Neuronal stem cell (in vitro differentiated cells): ENCODE results near the gene RAP1GAP.

ENCODE experiments used
- DNase-seq: peaks from one replicate; pipeline ENCODE4 v3.0.0-alpha.2; 2013; ENCODE audit warnings: low spot score
- H2AFZ ChIP-seq: one replicate; pipeline ENCODE4 v1.6.1; 2013; ENCODE audit warnings: mild to moderate bottlenecking, low read length, inconsistent platforms
- H2AK5ac ChIP-seq: 2 replicates; pipeline ENCODE4 v1.6.1; 2013; ENCODE audit warnings: low read depth, mild to moderate bottlenecking, inconsistent platforms, low read length, moderate library complexity, mixed read lengths
- H2BK120ac ChIP-seq: 2 replicates; pipeline ENCODE4 v1.6.1; 2013; ENCODE audit warnings: low read depth, mild to moderate bottlenecking, inconsistent platforms, low read length, moderate library complexity, mixed read lengths
- H2BK12ac ChIP-seq: one replicate; pipeline ENCODE4 v1.6.1; 2013; ENCODE audit warnings: low read length, inconsistent platforms
- H2BK15ac ChIP-seq: 2 replicates; pipeline ENCODE4 v1.6.1; 2013; ENCODE audit warnings: mild to moderate bottlenecking, low read length, inconsistent platforms, mixed read lengths
- H2BK5ac ChIP-seq: one replicate; pipeline ENCODE4 v1.6.1; 2013; ENCODE audit warnings: inconsistent platforms, mild to moderate bottlenecking, low read length, moderate library complexity
- H3K14ac ChIP-seq: one replicate; pipeline ENCODE4 v1.6.1; 2013; ENCODE audit warnings: low read length, inconsistent platforms
- H3K18ac ChIP-seq: 2 replicates; pipeline ENCODE4 v1.6.1; 2013; ENCODE audit warnings: low read length, inconsistent platforms
- H3K23ac ChIP-seq: 2 replicates; pipeline ENCODE4 v1.6.1; 2013; ENCODE audit warnings: low read depth, mild to moderate bottlenecking, mixed read lengths, low read length, inconsistent platforms; ENCODE audit not compliant: poor library complexity
- H3K27ac ChIP-seq: replicated peaks from 3 replicates; pipeline ENCODE4 v1.5.1; 2013; ENCODE audit warnings: low read length, inconsistent platforms
- H3K27me3 ChIP-seq, 3 experiments: 2 replicates each; pipeline ENCODE4 v1.6.1; 2013; ENCODE audit warnings: low read length in 3 of 3, mild to moderate bottlenecking in 2 of 3, inconsistent platforms in 1 of 3, low read depth in 1 of 3, mixed read lengths in 1 of 3, moderate library complexity in 1 of 3; ENCODE audit not compliant: control insufficient read depth in 3 of 3, insufficient read depth in 3 of 3
- H3K36me3 ChIP-seq, 2 donors: replicated peaks in 1 of 2; 2 replicates each; pipeline ENCODE4 v1.6.1; 2013; ENCODE audit warnings: low read length in 2 of 2; ENCODE audit not compliant: control insufficient read depth in 2 of 2, insufficient read depth in 2 of 2
- H3K4ac ChIP-seq: 2 replicates; pipeline ENCODE4 v1.6.1; 2013; ENCODE audit warnings: inconsistent platforms, mild to moderate bottlenecking, low read length, moderate library complexity
- H3K4me1 ChIP-seq, 2 donors: 1 replicate in 1 of 2; 2 replicates in 1 of 2; pipeline ENCODE4 v1.6.1; 2013; ENCODE audit warnings: low read length in 2 of 2, low read depth in 1 of 2; ENCODE audit not compliant: control insufficient read depth in 2 of 2, insufficient read depth in 1 of 2
- H3K4me2 ChIP-seq: one replicate; pipeline ENCODE4 v1.6.1; 2013; ENCODE audit warnings: mild to moderate bottlenecking, low read length, inconsistent platforms; ENCODE audit not compliant: insufficient read depth, poor library complexity, severe bottlenecking
- H3K4me3 ChIP-seq, 2 donors: 2 replicates each; pipeline ENCODE4 v1.5.1; 2013; ENCODE audit warnings: low read length in 2 of 2, mild to moderate bottlenecking in 2 of 2, inconsistent platforms in 1 of 2, moderate library complexity in 1 of 2
- H3K79me1 ChIP-seq: one replicate; pipeline ENCODE4 v1.6.1; 2013; ENCODE audit warnings: low read depth, mild to moderate bottlenecking, inconsistent platforms, low read length, moderate library complexity
- H3K9ac ChIP-seq: one replicate; pipeline ENCODE4 v1.6.1; 2013; ENCODE audit warnings: mild to moderate bottlenecking, low read depth, low read length, inconsistent platforms; ENCODE audit not compliant: poor library complexity
- H3K9me3 ChIP-seq, 2 donors: replicated peaks in 1 of 2; 2 replicates each; pipeline versions ENCODE3 to v1.6.1; 2013; ENCODE audit warnings: low read length in 2 of 2, mild to moderate bottlenecking in 2 of 2, inconsistent platforms in 1 of 2, low read depth in 1 of 2, mixed read lengths in 1 of 2, moderate library complexity in 1 of 2; ENCODE audit not compliant: control insufficient read depth in 2 of 2, insufficient read depth in 1 of 2
- H4K8ac ChIP-seq: one replicate; pipeline ENCODE4 v1.6.1; 2013; ENCODE audit warnings: low read depth, mild to moderate bottlenecking, inconsistent platforms, low read length, moderate library complexity
- H4K91ac ChIP-seq: one replicate; pipeline ENCODE4 v1.6.1; 2013; ENCODE audit warnings: low read length, low read depth, mild to moderate bottlenecking, inconsistent platforms; ENCODE audit not compliant: poor library complexity
- WGBS, 2 donors: extraction: QIAGEN DNeasy Blood & Tissue Kit; methylation state at CpG; one replicate each; pipeline ENCODE4 v1.1.7; 2013; ENCODE audit warnings: missing lambda C conversion rate in 2 of 2, mixed read lengths in 1 of 2; ENCODE audit not compliant: insufficient read length in 2 of 2, insufficient replicate concordance in 1 of 2; ENCODE audit errors: extremely low coverage in 2 of 2; 5-methylcytosine and 5-hydroxymethylcytosine counted together

Gene RAP1GAP

GRCh38 chr1:21617126-21617738 lies 51.9 kb downstream of the RAP1GAP start:
- peaks cover 2% of the 10 kb centered on the region for H3K79me1 ChIP-seq
- no peak overlapping the region for H2BK15ac ChIP-seq
- no peak overlapping the region for H4K8ac ChIP-seq
- H2AK5ac ChIP-seq, result peak overlapping the region; percentile 32
- no peak overlapping the region for H3K23ac ChIP-seq
- no peak overlapping the region for H3K27ac ChIP-seq
- no peak overlapping the region for H3K4me2 ChIP-seq
- H4K91ac ChIP-seq, result no peak overlapping the region
- H2BK120ac ChIP-seq, result no peak overlapping the region
- H3K4me3 ChIP-seq, result no peak overlapping the region
- no peak overlapping the region for H3K14ac ChIP-seq
- no peak overlapping the region for H3K4ac ChIP-seq
- H3K36me3 ChIP-seq, result no peaks in the 10 kb centered on the region
- no peak overlapping the region for H2BK5ac ChIP-seq
- no peaks in the 10 kb centered on the region for H3K9me3 ChIP-seq
- H2BK12ac ChIP-seq, result no peak overlapping the region
- no peak overlapping the region for H3K9ac ChIP-seq
- DNase-seq, result no peak
- peak overlapping the region; percentile 68 for H3K18ac ChIP-seq
- H3K27me3 ChIP-seq, result peaks cover 0 to 42% (median 15%) of the 10 kb centered on the region in 3 experiments
- H3K4me1 ChIP-seq, result peaks cover 11% of the 10 kb centered on the region in 2 donors
- no CpG with 5 or more reads among the region's 16 CpGs for WGBS, 2 donors
- H2AFZ ChIP-seq, result no peak overlapping the region

- Histone ChIP-seq H3K27me3 (peaks cover 0 to 34% (median 7%) of the 10 kb centered on the region in 3 experiments), H2BK15ac (no peak overlapping the region), H3K23ac (no peak overlapping the region), H2BK5ac (no peak overlapping the region), H3K4me1 (peaks cover 11% of the 10 kb centered on the region in 2 donors), H3K18ac (no peak overlapping the region), H2AK5ac (no peak overlapping the region), H3K4me3 (no peak overlapping the region), H3K4me2 (no peak overlapping the region), H3K9ac (no peak overlapping the region), H3K36me3 (no peaks in the 10 kb centered on the region), H2BK120ac (no peak overlapping the region), H2BK12ac (no peak overlapping the region), H3K14ac (no peak overlapping the region), H3K4ac (no peak overlapping the region), H4K8ac (no peak overlapping the region), H3K79me1 (peaks cover 2% of the 10 kb centered on the region), H3K9me3 (no peaks in the 10 kb centered on the region), H2AFZ (no peak overlapping the region), H4K91ac (no peak overlapping the region), H3K27ac (no peak overlapping the region)
- WGBS, 2 donors, result no CpG with 5 or more reads among the region's 8 CpGs
- no peak for DNase-seq
Observed at GRCh38 chr1:21616372-21616771, 52.8 kb downstream of the RAP1GAP start.

GRCh38 chr1:21614419-21615115 lies 54.6 kb downstream of the RAP1GAP start:
- Histone ChIP-seq H3K23ac (no peak overlapping the region), H4K8ac (no peak overlapping the region), H3K4me3 (no peak overlapping the region), H4K91ac (no peak overlapping the region), H2BK12ac (no peak overlapping the region), H3K4ac (no peak overlapping the region), H3K27ac (no peak overlapping the region), H3K9ac (no peak overlapping the region), H2AK5ac (peak overlapping the region; percentile 41), H2BK15ac (no peak overlapping the region), H3K4me2 (no peak overlapping the region), H3K79me1 (peaks cover 4% of the 10 kb centered on the region), H2BK120ac (no peak overlapping the region), H3K36me3 (no peaks in the 10 kb centered on the region), H3K9me3 (no peaks in the 10 kb centered on the region), H2BK5ac (no peak overlapping the region), H3K27me3 (peaks cover 0 to 16% (median 0%) of the 10 kb centered on the region in 3 experiments), H3K4me1 (peaks cover 8 to 10% of the 10 kb centered on the region in 2 donors), H2AFZ (no peak overlapping the region), H3K14ac (no peak overlapping the region), H3K18ac (no peak overlapping the region)
- WGBS, 2 donors, result no CpG with 5 or more reads among the region's 11 CpGs
- DNase-seq, result no peak

- Histone ChIP-seq H2BK15ac (no peak overlapping the region), H4K8ac (no peak overlapping the region), H3K79me1 (peaks cover 4% of the 10 kb centered on the region), H2BK12ac (no peak overlapping the region), H3K4me2 (no peak overlapping the region), H3K18ac (peak overlapping the region; percentile 61), H3K9me3 (no peaks in the 10 kb centered on the region), H3K27ac (no peak overlapping the region), H3K9ac (no peak overlapping the region), H2BK5ac (no peak overlapping the region), H3K4me1 (peaks cover 0 to 2% of the 10 kb centered on the region in 2 donors), H3K27me3 (peaks cover 0 to 5% (median 0%) of the 10 kb centered on the region in 3 experiments), H4K91ac (no peak overlapping the region), H2BK120ac (no peak overlapping the region), H3K36me3 (no peaks in the 10 kb centered on the region), H2AK5ac (peak overlapping the region; percentile 71), H3K4ac (no peak overlapping the region), H2AFZ (no peak overlapping the region), H3K23ac (peak overlapping the region; percentile 77), H3K14ac (peak overlapping the region; percentile 5), H3K4me3 (no peak overlapping the region)
- DNase-seq, result no peak
- no CpG with 5 or more reads among the region's 19 CpGs for WGBS, 2 donors
Observed at GRCh38 chr1:21613072-21613867, 55.9 kb downstream of the RAP1GAP start.
